HCT116 (cell line): ENCODE data around the gene CD72. TPM values are rescaled to one million over a fixed set of nuclear protein-coding genes. Genes with fewer than 3 reads are reported as not detected.

Source experiments
- ATAC-seq: fragments of 200-7000 bp; cut with Tn5 transposase; 2 replicates; pipeline ENCODE4 v1.9.1; 2020; ENCODE audit warnings: mild to moderate bottlenecking, moderate library complexity
- BruUV-seq: library from RNA; stranded (reverse); fragments of 400-500 nt; replicated peaks from 2 replicates; lab custom pipeline; 2021; lab: Mats Ljungman, UMichigan
- CTCF ChIA-PET: fragments of 300-600 bp; sonication (Branson Sonifier 250); formaldehyde crosslinking; loops from one replicate; lab custom pipeline; 2021; ENCODE audit warnings: antibody characterized with exemption; lab: Charles Lee
- POLR2A ChIA-PET: fragments of 300-600, 350-600 bp; sonication (Branson Sonifier 250); formaldehyde crosslinking; loops from one replicate; lab custom pipeline; 2021; ENCODE audit warnings: antibody characterized with exemption; lab: Charles Lee
- RAD21 ChIA-PET, 2 experiments: fragments of 300-600 bp; sonication (Branson Sonifier 250); formaldehyde crosslinking; loops; one replicate each; lab custom pipeline; 2023; ENCODE audit warnings: low total read pairs in 2 of 2; ENCODE audit not compliant: uncharacterized antibody in 2 of 2, unreplicated experiment in 2 of 2, low non-redundant PET in 1 of 2; lab: Charles Lee
- DNase-seq: peaks from one replicate; pipeline ENCODE4 v3.0.0-alpha.2; 2010; ENCODE audit warnings: low read depth, low spot score
- H2AFZ ChIP-seq: fragments of 200-600 bp; shearing (Covaris generic), sonication (generic); 2 replicates; pipeline ENCODE4 v1.6.1; 2017; ENCODE audit warnings: low read depth, mixed run types, mixed read lengths, antibody characterized with exemption, low read length; ENCODE audit not compliant: poor library complexity, severe bottlenecking
- H3K27ac ChIP-seq: 2 replicates; pipeline ENCODE4 v1.5.1; 2012; ENCODE audit warnings: low read depth, low read length
- H3K27me3 ChIP-seq: fragments of 200-600 bp; sonication (generic); 2 replicates; pipeline ENCODE4 v1.6.1; 2016; ENCODE audit warnings: mixed run types, low read length, mixed read lengths; ENCODE audit not compliant: insufficient read depth
- H3K36me3 ChIP-seq, 2 experiments: fragments of 200-500 bp in 1 of 2; fragments of 200-600 bp in 1 of 2; sonication (Bioruptor generic) in 1 of 2; sonication (generic) in 1 of 2; 2 replicates each; pipeline versions ENCODE4 v1.5.1 to v1.6.1; 2014 to 2016; ENCODE audit warnings: low read length in 2 of 2, inconsistent platforms in 1 of 2, mixed read lengths in 1 of 2, mixed run types in 1 of 2; ENCODE audit not compliant: insufficient read depth in 2 of 2, control insufficient read depth in 1 of 2
- H3K4me1 ChIP-seq, 2 experiments: fragments of 200-600 bp in 1 of 2; sonication (generic) in 1 of 2; 2 replicates each; pipeline versions ENCODE4 v1.5.1 to v1.6.1; 2012 to 2017; ENCODE audit warnings: low read length in 2 of 2, inconsistent platforms in 1 of 2, mild to moderate bottlenecking in 1 of 2, mixed read lengths in 1 of 2, mixed run types in 1 of 2, moderate library complexity in 1 of 2; ENCODE audit not compliant: insufficient read depth in 2 of 2, control insufficient read depth in 1 of 2
- H3K4me2 ChIP-seq: fragments of 200-600 bp; sonication (generic); 2 replicates; pipeline ENCODE4 v1.6.1; 2017; ENCODE audit warnings: mixed run types, low read length, mixed read lengths
- H3K4me3 ChIP-seq, 2 experiments: fragments of 200-600 bp in 1 of 2; sonication (generic) in 1 of 2; replicated peaks in 1 of 2; 2 replicates each; pipeline ENCODE4 v1.5.1; 2011 to 2016; ENCODE audit warnings: low read length in 2 of 2, control low read depth in 1 of 2, low read depth in 1 of 2, mild to moderate bottlenecking in 1 of 2, mixed read lengths in 1 of 2, mixed run types in 1 of 2
- H3K79me2 ChIP-seq: fragments of 200-600 bp; sonication (generic); 2 replicates; pipeline ENCODE4 v1.6.1; 2017; ENCODE audit warnings: mild to moderate bottlenecking, mixed run types, low read length, moderate library complexity, mixed read lengths; ENCODE audit not compliant: insufficient read depth
- H3K9ac ChIP-seq: fragments of 200-600 bp; sonication (generic); 2 replicates; pipeline ENCODE4 v1.6.1; 2016; ENCODE audit warnings: low read length, mixed read lengths
- H3K9me2 ChIP-seq: fragments of 200-600 bp; sonication (generic), shearing (Covaris generic); 2 replicates; pipeline ENCODE4 v1.6.1; 2017; ENCODE audit warnings: mixed run types, mild to moderate bottlenecking, moderate library complexity; ENCODE audit not compliant: insufficient read depth
- H3K9me3 ChIP-seq, 2 experiments: fragments of 200-500 bp in 1 of 2; fragments of 200-600 bp in 1 of 2; sonication (Bioruptor generic) in 1 of 2; sonication (generic) in 1 of 2; 2 replicates each; pipeline ENCODE4 v1.6.1; 2014 to 2017; ENCODE audit warnings: low read length in 2 of 2, mixed read lengths in 2 of 2, inconsistent platforms in 1 of 2, low read depth in 1 of 2, mild to moderate bottlenecking in 1 of 2, mixed run types in 1 of 2, moderate library complexity in 1 of 2; ENCODE audit not compliant: control insufficient read depth in 1 of 2, insufficient read depth in 1 of 2
- H4K20me1 ChIP-seq: fragments of 200-600 bp; sonication (generic), shearing (Covaris generic); 2 replicates; pipeline ENCODE4 v1.6.1; 2017; ENCODE audit warnings: mixed run types, mild to moderate bottlenecking, moderate library complexity; ENCODE audit not compliant: insufficient read depth
- CBX3 ChIP-seq: IDR thresholded peaks from 2 replicates; pipeline ENCODE4 v1.6.1; 2012; ENCODE audit warnings: low read depth
- EZH2 ChIP-seq: fragments of 200-600 bp; sonication (generic); IDR thresholded peaks from 2 replicates; pipeline ENCODE4 v1.6.1; 2017; ENCODE audit warnings: antibody characterized with exemption, mixed run types
- EZH2phosphoT487 ChIP-seq: fragments of 200-600 bp; IDR thresholded peaks from 2 replicates; pipeline ENCODE4 v1.6.1; 2018; ENCODE audit warnings: antibody characterized with exemption, borderline replicate concordance
- RAD21 ChIP-seq: IDR thresholded peaks from 2 replicates; pipeline ENCODE4 v1.6.1; 2012; ENCODE audit warnings: low read depth, mild to moderate bottlenecking
- YY1 ChIP-seq: IDR thresholded peaks from 2 replicates; pipeline ENCODE4 v1.6.1; 2011; ENCODE audit warnings: low read length, low read depth, moderate library complexity, mild to moderate bottlenecking; ENCODE audit not compliant: insufficient replicate concordance; ENCODE audit errors: extremely low read depth
- ZFX ChIP-seq: fragments of 450-650 bp; IDR thresholded peaks from 2 replicates; pipeline ENCODE4 v1.6.1; 2017
- ZNF274 ChIP-seq: fragments of 200-500 bp; sonication (Bioruptor generic); IDR thresholded peaks from 2 replicates; pipeline ENCODE4 v1.6.1; 2014; ENCODE audit warnings: mild to moderate bottlenecking, low read depth, low read length, inconsistent platforms
- intact Hi-C: fragments of 100-400 bp; cut with micrococcal nuclease; formaldehyde crosslinking; loops from 2 replicates; pipeline ENCODE4 v1.10.0; 2022
- total RNA-seq: library from RNA; stranded (reverse); gene quantifications from one replicate; pipeline ENCODE4 v1.2.1, GENCODE V29; 2021; ENCODE audit not compliant: unreplicated experiment
- TF ChIP-seq, protein P1 (sequence below): IDR thresholded peaks from 2 replicates; pipeline ENCODE4 v1.6.1; 2011; ENCODE audit warnings: mild to moderate bottlenecking, low read length, moderate library complexity; ENCODE audit not compliant: insufficient replicate concordance; ENCODE audit errors: extremely low read depth
- TF ChIP-seq, protein P2 (sequence below): IDR thresholded peaks from 2 replicates; pipeline ENCODE4 v1.6.1; 2012; ENCODE audit warnings: low read depth

Gene CD72
- total RNA-seq, 1 experiment from 2014 or later = 1.6 TPM

DNA sequence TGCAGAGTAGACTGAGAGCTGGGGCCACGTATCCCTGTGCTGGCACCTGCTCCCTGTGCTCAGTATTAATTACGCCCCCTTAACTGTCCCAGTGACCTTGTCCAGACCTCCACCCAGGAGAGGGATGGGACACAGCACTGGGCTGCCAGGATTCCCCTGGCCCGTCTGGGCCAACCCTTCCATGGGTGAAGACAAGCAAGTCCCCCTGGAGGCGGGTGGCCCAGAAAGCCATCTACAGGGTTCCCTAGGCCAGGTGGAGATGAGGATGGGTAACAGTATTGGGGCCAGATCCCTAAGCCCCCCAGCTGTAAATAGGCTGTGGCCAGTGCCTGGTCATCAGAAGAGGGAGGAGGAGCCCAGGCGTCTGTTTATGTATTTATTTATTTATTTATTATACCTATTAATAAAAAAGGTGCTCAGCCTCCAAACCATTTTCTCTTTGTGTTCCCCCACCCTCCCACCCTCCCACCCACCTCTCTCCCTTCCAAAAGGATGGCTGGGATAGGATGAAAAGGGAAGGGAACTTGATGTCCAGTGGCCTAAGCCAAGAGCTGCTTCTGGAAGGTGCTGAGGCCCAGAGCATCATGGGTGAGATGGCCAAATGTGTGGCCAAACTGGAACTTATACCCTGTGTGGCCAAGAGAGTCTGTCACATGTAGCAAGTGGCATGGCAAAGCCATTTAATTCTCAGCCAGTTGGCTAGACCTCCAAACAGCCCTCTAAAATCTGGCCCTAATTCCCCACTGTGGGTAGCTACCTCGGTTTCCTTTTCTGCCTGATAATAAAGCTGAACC is 56.5 kb downstream of the CD72 start:
- DNase-seq (no peak), ATAC-seq (no peak)
- Histone ChIP-seq H4K20me1 (no peaks in the 10 kb centered on the region), H3K36me3 (no peaks in the 10 kb centered on the region), H3K79me2 (no peaks in the 10 kb centered on the region), H3K4me3 (no peak overlapping the region), H3K4me1 (peaks cover 3 to 5% of the 10 kb centered on the region in 2 experiments; a peak in 2 of 4 replicates), H3K9me2 (no peaks in the 10 kb centered on the region), H3K9me3 (no peaks in the 10 kb centered on the region), H3K9ac (no peak overlapping the region), H2AFZ (no peak overlapping the region), H3K27me3 (no peaks in the 10 kb centered on the region), H3K4me2 (no peak overlapping the region), H3K27ac (no peak overlapping the region)
- no TSS peak for BruUV-seq
- TF ChIP-seq EZH2phosphoT487 = no peak
- ChIA-PET RAD21 (no interaction called here), POLR2A (no interaction called here), CTCF (no interaction called here)
- intact Hi-C loops = no loop called here

DNA sequence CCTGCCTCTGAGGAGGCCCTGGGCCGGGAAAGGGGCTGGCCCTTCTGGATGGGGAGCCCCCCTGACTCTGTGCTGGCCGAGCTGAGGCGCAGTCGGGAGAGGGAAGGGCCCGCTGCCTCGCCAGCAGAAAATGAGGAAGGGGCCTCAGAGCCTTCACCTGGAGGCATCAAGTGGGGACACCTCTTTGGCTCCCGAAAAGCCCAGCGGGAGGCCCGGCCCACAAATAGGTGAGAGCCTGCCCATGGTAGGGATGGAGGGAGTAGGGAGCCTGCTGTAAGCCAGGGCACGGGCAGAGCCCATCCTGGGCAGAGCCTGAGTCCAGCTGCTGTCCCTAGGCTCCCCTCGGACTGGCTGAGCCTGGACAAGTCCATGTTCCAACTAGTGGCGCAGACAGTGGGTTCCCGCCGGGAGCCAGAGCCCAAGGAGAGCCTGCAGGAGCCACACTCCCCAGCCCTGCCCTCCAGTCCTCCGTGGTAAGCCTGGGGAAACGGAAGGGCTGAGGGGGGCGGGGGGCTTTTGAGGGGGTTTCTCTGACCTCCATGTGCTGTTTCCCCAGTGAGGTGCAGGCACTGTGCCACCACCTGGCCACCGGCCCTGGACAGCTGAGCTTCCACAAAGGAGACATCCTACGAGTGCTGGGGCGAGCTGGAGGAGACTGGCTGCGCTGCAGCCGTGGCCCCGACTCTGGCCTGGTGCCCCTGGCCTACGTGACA is 57.4 kb downstream of the CD72 start:
- TF ChIP-seq ZFX = no peak
- TF ChIP-seq RAD21 = no peak
- no peak for TF ChIP-seq ZNF274
- TF ChIP-seq, protein P1, sequence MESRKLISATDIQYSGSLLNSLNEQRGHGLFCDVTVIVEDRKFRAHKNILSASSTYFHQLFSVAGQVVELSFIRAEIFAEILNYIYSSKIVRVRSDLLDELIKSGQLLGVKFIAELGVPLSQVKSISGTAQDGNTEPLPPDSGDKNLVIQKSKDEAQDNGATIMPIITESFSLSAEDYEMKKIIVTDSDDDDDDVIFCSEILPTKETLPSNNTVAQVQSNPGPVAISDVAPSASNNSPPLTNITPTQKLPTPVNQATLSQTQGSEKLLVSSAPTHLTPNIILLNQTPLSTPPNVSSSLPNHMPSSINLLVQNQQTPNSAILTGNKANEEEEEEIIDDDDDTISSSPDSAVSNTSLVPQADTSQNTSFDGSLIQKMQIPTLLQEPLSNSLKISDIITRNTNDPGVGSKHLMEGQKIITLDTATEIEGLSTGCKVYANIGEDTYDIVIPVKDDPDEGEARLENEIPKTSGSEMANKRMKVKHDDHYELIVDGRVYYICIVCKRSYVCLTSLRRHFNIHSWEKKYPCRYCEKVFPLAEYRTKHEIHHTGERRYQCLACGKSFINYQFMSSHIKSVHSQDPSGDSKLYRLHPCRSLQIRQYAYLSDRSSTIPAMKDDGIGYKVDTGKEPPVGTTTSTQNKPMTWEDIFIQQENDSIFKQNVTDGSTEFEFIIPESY = no peak
- no peak for TF ChIP-seq EZH2
- TF ChIP-seq CBX3 = no peak
- no peak for TF ChIP-seq YY1
- TF ChIP-seq, protein P2, sequence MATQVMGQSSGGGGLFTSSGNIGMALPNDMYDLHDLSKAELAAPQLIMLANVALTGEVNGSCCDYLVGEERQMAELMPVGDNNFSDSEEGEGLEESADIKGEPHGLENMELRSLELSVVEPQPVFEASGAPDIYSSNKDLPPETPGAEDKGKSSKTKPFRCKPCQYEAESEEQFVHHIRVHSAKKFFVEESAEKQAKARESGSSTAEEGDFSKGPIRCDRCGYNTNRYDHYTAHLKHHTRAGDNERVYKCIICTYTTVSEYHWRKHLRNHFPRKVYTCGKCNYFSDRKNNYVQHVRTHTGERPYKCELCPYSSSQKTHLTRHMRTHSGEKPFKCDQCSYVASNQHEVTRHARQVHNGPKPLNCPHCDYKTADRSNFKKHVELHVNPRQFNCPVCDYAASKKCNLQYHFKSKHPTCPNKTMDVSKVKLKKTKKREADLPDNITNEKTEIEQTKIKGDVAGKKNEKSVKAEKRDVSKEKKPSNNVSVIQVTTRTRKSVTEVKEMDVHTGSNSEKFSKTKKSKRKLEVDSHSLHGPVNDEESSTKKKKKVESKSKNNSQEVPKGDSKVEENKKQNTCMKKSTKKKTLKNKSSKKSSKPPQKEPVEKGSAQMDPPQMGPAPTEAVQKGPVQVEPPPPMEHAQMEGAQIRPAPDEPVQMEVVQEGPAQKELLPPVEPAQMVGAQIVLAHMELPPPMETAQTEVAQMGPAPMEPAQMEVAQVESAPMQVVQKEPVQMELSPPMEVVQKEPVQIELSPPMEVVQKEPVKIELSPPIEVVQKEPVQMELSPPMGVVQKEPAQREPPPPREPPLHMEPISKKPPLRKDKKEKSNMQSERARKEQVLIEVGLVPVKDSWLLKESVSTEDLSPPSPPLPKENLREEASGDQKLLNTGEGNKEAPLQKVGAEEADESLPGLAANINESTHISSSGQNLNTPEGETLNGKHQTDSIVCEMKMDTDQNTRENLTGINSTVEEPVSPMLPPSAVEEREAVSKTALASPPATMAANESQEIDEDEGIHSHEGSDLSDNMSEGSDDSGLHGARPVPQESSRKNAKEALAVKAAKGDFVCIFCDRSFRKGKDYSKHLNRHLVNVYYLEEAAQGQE = no peak
- CTCF ChIA-PET = no interaction called here
- Histone ChIP-seq H3K79me2 (no peaks in the 10 kb centered on the region), H3K36me3 (no peaks in the 10 kb centered on the region), H3K27me3 (no peaks in the 10 kb centered on the region), H3K9me2 (no peaks in the 10 kb centered on the region), H3K27ac (no peak overlapping the region), H3K9me3 (no peaks in the 10 kb centered on the region), H3K9ac (no peak overlapping the region), H2AFZ (no peak overlapping the region), H3K4me2 (no peak overlapping the region), H3K4me1 (no peaks in the 10 kb centered on the region), H3K4me3 (no peak overlapping the region), H4K20me1 (no peaks in the 10 kb centered on the region)
- intact Hi-C loops = no loop called here
- RAD21 ChIA-PET = no interaction called here
- BruUV-seq = no TSS peak
- no peak for ATAC-seq
- POLR2A ChIA-PET = no interaction called here
- no peak for DNase-seq
